Panc1 (cell line): ENCODE data around the gene KMT5B.

Source experiments
- CTCF ChIP-seq: fragments of 450-650 bp; IDR thresholded peaks from 2 replicates; pipeline ENCODE4 v1.5.1; 2017; ENCODE audit warnings: mild to moderate bottlenecking
- REST ChIP-seq, 2 experiments: IDR thresholded peaks; 2 replicates each; pipeline ENCODE4 v1.6.1; 2011 to 2012; ENCODE audit warnings: low read depth in 2 of 2, control low read depth in 1 of 2, low read length in 1 of 2, mild to moderate bottlenecking in 1 of 2, moderate library complexity in 1 of 2; ENCODE audit not compliant: insufficient read depth in 1 of 2
- SIN3A ChIP-seq: IDR thresholded peaks from 2 replicates; pipeline ENCODE4 v1.6.1; 2012; ENCODE audit warnings: low read depth, mild to moderate bottlenecking, low read length, moderate library complexity, borderline replicate concordance; ENCODE audit not compliant: insufficient read depth
- TCF7L2 ChIP-seq: IDR thresholded peaks from 2 replicates; pipeline ENCODE4 v1.6.1; 2011; ENCODE audit warnings: mild to moderate bottlenecking, low read depth, low read length, inconsistent platforms

GRCh38 chr11:68261006-68261405, 47.9 kb upstream of the KMT5B start:
- TF ChIP-seq SIN3A (no peak), CTCF (no peak), REST (IDR thresholded peaks at IDR 0.05; ENCODE audit: insufficient read depth in 1 of 2, low read depth in 2 of 2, low read length in 1 of 2) (no peak), TCF7L2 (no peak)
